H9 (cell line): ENCODE data around the gene ZPR1. TPM values are rescaled to one million over a fixed set of nuclear protein-coding genes. Genes with fewer than 3 reads are reported as not detected.

Experiments
- DNase-seq: peaks from one replicate; pipeline ENCODE4 v3.0.0-alpha.2; 2017
- H2AFZ ChIP-seq: one replicate; pipeline ENCODE4 v1.6.1; 2013; ENCODE audit warnings: mild to moderate bottlenecking, low read length, control low read depth, moderate library complexity
- H2AK5ac ChIP-seq: 2 replicates; pipeline ENCODE4 v1.6.1; 2013; ENCODE audit warnings: low read length, control low read depth, mixed read lengths; ENCODE audit not compliant: insufficient read length
- H2BK120ac ChIP-seq: one replicate; pipeline ENCODE4 v1.6.1; 2013; ENCODE audit warnings: low read depth, mild to moderate bottlenecking, low read length, control low read depth, inconsistent platforms; ENCODE audit not compliant: poor library complexity, severe bottlenecking
- H2BK12ac ChIP-seq: 2 replicates; pipeline ENCODE4 v1.6.1; 2013; ENCODE audit warnings: low read length, control low read depth, mixed read lengths, low read depth; ENCODE audit not compliant: insufficient read length
- H2BK15ac ChIP-seq: 2 replicates; pipeline ENCODE4 v1.6.1; 2013; ENCODE audit warnings: low read depth, low read length, control low read depth
- H2BK20ac ChIP-seq: one replicate; pipeline ENCODE4 v1.6.1; 2013; ENCODE audit warnings: low read depth, mild to moderate bottlenecking, low read length, control low read depth, inconsistent platforms; ENCODE audit not compliant: poor library complexity, severe bottlenecking
- H2BK5ac ChIP-seq: 2 replicates; pipeline ENCODE4 v1.6.1; 2013; ENCODE audit warnings: low read length, control low read depth, mixed read lengths; ENCODE audit not compliant: insufficient read length
- H3K14ac ChIP-seq: 2 replicates; pipeline ENCODE4 v1.6.1; 2013; ENCODE audit warnings: low read length, control low read depth; ENCODE audit not compliant: insufficient read depth
- H3K18ac ChIP-seq: 2 replicates; pipeline ENCODE4 v1.6.1; 2013; ENCODE audit warnings: low read depth, mild to moderate bottlenecking, mixed read lengths, low read length, control low read depth; ENCODE audit not compliant: insufficient read length
- H3K23ac ChIP-seq: 2 replicates; pipeline ENCODE4 v1.6.1; 2013; ENCODE audit warnings: low read length, control low read depth, mixed read lengths, low read depth; ENCODE audit not compliant: insufficient read length
- H3K23me2 ChIP-seq: 2 replicates; pipeline ENCODE4 v1.6.1; 2013; ENCODE audit warnings: low read depth, mild to moderate bottlenecking, mixed read lengths, low read length, control low read depth; ENCODE audit not compliant: insufficient read length, poor library complexity, severe bottlenecking
- H3K27ac ChIP-seq: 2 replicates; pipeline ENCODE4 v1.5.1; 2013; ENCODE audit warnings: low read length, control low read depth, mixed read lengths, low read depth; ENCODE audit not compliant: insufficient read length
- H3K27me3 ChIP-seq: 2 replicates; pipeline ENCODE4 v1.6.1; 2013; ENCODE audit warnings: low read length, control low read depth, inconsistent platforms; ENCODE audit not compliant: insufficient read depth
- H3K4ac ChIP-seq: 2 replicates; pipeline ENCODE4 v1.6.1; 2013; ENCODE audit warnings: low read depth, mild to moderate bottlenecking, control low read depth, inconsistent platforms, low read length, moderate library complexity
- H3K4me1 ChIP-seq: 2 replicates; pipeline ENCODE4 v1.6.1; 2013; ENCODE audit warnings: low read length, control low read depth, inconsistent platforms; ENCODE audit not compliant: insufficient read depth
- H3K4me2 ChIP-seq: 2 replicates; pipeline ENCODE4 v1.6.1; 2013; ENCODE audit warnings: low read length, control low read depth, mixed read lengths; ENCODE audit not compliant: insufficient read length, insufficient read depth
- H3K56ac ChIP-seq: 2 replicates; pipeline ENCODE4 v1.6.1; 2013; ENCODE audit warnings: low read depth, mild to moderate bottlenecking, mixed read lengths, low read length, control low read depth; ENCODE audit not compliant: insufficient read length
- H3K79me1 ChIP-seq: 2 replicates; pipeline ENCODE4 v1.6.1; 2013; ENCODE audit warnings: low read depth, mild to moderate bottlenecking, moderate library complexity, low read length, control low read depth, inconsistent platforms; ENCODE audit not compliant: insufficient read depth, poor library complexity, severe bottlenecking
- H3K79me2 ChIP-seq: 2 replicates; pipeline ENCODE4 v1.6.1; 2013; ENCODE audit warnings: low read length, control low read depth, inconsistent platforms; ENCODE audit not compliant: insufficient read depth
- H3K9ac ChIP-seq: 2 replicates; pipeline ENCODE4 v1.6.1; 2013; ENCODE audit warnings: low read length, control low read depth, mixed read lengths; ENCODE audit not compliant: insufficient read length; ENCODE audit errors: extremely low read depth
- H3K9me3 ChIP-seq: one replicate; pipeline ENCODE4 v1.6.1; 2013; ENCODE audit warnings: low read depth, low read length, inconsistent platforms; ENCODE audit not compliant: control insufficient read depth
- H3T11ph ChIP-seq: one replicate; pipeline ENCODE4 v1.6.1; 2013; ENCODE audit warnings: mild to moderate bottlenecking, low read length, control low read depth, inconsistent platforms
- H4K20me1 ChIP-seq: one replicate; pipeline ENCODE4 v1.6.1; 2013; ENCODE audit not compliant: control insufficient read depth, insufficient read length, insufficient read depth
- H4K5ac ChIP-seq: 2 replicates; pipeline ENCODE4 v1.6.1; 2013; ENCODE audit warnings: low read depth, mild to moderate bottlenecking, mixed read lengths, low read length, control low read depth; ENCODE audit not compliant: insufficient read length
- H4K8ac ChIP-seq: replicated peaks from 2 replicates; pipeline ENCODE4 v1.6.1; 2013; ENCODE audit warnings: low read length, control low read depth, mixed read lengths, low read depth; ENCODE audit not compliant: insufficient read length
- H4K91ac ChIP-seq: 2 replicates; pipeline ENCODE4 v1.6.1; 2013; ENCODE audit warnings: low read depth, mild to moderate bottlenecking, moderate library complexity, mixed read lengths, low read length, control low read depth; ENCODE audit not compliant: insufficient read length
- H3K27ac Mint-ChIP-seq, 3 experiments: 2 replicates in 2 of 3; 3 replicates in 1 of 3; pipeline ENCODE4 v1.8.0; 2020 to 2021; ENCODE audit warnings: mixed read lengths in 3 of 3, mild to moderate bottlenecking in 1 of 3, moderate library complexity in 1 of 3
- H3K27me3 Mint-ChIP-seq: 2 replicates; pipeline ENCODE4 v1.8.0; 2021; ENCODE audit warnings: low read depth, mild to moderate bottlenecking, moderate library complexity, mixed read lengths
- H3K36me3 Mint-ChIP-seq, 3 experiments: 2 replicates in 2 of 3; 3 replicates in 1 of 3; pipeline ENCODE4 v1.8.0; 2020 to 2021; ENCODE audit warnings: low read depth in 3 of 3, mixed read lengths in 3 of 3; ENCODE audit not compliant: insufficient read depth in 1 of 3
- H3K4me1 Mint-ChIP-seq, 2 experiments: 2 replicates each; pipeline ENCODE4 v1.8.0; 2020; ENCODE audit warnings: mixed read lengths in 2 of 2
- H3K4me3 Mint-ChIP-seq, 2 experiments: 2 replicates in 1 of 2; 3 replicates in 1 of 2; pipeline ENCODE4 v1.8.0; 2020 to 2021; ENCODE audit warnings: mild to moderate bottlenecking in 2 of 2, mixed read lengths in 2 of 2, moderate library complexity in 1 of 2
- H3K9me3 Mint-ChIP-seq, 2 experiments: 2 replicates in 1 of 2; 3 replicates in 1 of 2; pipeline ENCODE4 v1.8.0; 2020; ENCODE audit warnings: mild to moderate bottlenecking in 2 of 2, mixed read lengths in 2 of 2, moderate library complexity in 1 of 2
- WGBS: extraction: QIAGEN DNeasy Blood & Tissue Kit; methylation state at CpG from one replicate; pipeline ENCODE4 v1.1.7; 2013; ENCODE audit warnings: missing lambda C conversion rate, low lambda C conversion rate, mixed read lengths; ENCODE audit not compliant: insufficient read length; ENCODE audit errors: extremely low coverage; 5-methylcytosine and 5-hydroxymethylcytosine counted together
- total RNA-seq: library from RNA; stranded (reverse); gene quantifications from 2 replicates; pipeline ENCODE4 v1.2.1, GENCODE V29; 2021
- TF ChIP-seq, protein P1 (sequence below): fragments of 200-600 bp; sonication (generic); conservative IDR thresholded peaks from 3 replicates; pipeline ENCODE4 v1.8.0; 2021; ENCODE audit warnings: antibody characterized with exemption, mild to moderate bottlenecking

The ZPR1 gene
- total RNA-seq, 1 experiment from 2014 or later = 82.0 TPM

DNA sequence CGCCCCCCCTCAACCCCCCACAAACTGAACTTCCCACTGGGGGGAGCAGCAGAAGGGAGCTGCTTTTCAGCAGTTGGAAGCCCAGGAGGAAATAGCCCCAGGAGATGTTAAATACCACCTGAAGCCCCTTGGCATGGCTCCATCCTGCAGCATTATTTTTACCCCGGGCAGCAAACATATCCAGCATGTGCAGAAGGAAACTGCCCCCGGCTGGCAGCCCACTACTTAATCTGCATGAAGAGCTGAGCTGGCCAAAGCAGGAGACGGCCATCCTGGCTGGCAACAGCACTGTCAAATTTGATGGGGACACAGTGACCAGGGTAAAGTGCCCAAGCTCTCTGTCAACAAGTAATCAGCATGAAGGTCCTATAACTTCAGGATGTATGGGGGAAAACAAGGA, 47.1 kb downstream of the ZPR1 start:
- Histone ChIP-seq H3K56ac (no peak overlapping the region), H3K9ac (no peak overlapping the region), H3K79me2 (no peaks in the 10 kb centered on the region), H4K20me1 (no peaks in the 10 kb centered on the region), H2BK12ac (no peak overlapping the region), H3K18ac (no peak overlapping the region), H2BK15ac (no peak overlapping the region), H4K91ac (no peak overlapping the region), H3K27me3 (no peaks in the 10 kb centered on the region), H2BK20ac (no peak overlapping the region), H3K23me2 (no peaks in the 10 kb centered on the region), H2AK5ac (no peak overlapping the region), H3K23ac (no peak overlapping the region), H2BK120ac (no peak overlapping the region), H3K79me1 (no peaks in the 10 kb centered on the region), H3K4me1 (peaks cover 5% of the 10 kb centered on the region; the same call in 1 of the 2 replicates), H2BK5ac (no peak overlapping the region), H4K8ac (no peak overlapping the region), H3K14ac (no peak overlapping the region), H3K4me2 (no peak overlapping the region), H3K9me3 (no peaks in the 10 kb centered on the region), H3K4ac (no peak overlapping the region), H2AFZ (no peak overlapping the region), H3K27ac (no peak overlapping the region), H3T11ph (no peak overlapping the region), H4K5ac (no peak overlapping the region)
- TF ChIP-seq, protein P1, sequence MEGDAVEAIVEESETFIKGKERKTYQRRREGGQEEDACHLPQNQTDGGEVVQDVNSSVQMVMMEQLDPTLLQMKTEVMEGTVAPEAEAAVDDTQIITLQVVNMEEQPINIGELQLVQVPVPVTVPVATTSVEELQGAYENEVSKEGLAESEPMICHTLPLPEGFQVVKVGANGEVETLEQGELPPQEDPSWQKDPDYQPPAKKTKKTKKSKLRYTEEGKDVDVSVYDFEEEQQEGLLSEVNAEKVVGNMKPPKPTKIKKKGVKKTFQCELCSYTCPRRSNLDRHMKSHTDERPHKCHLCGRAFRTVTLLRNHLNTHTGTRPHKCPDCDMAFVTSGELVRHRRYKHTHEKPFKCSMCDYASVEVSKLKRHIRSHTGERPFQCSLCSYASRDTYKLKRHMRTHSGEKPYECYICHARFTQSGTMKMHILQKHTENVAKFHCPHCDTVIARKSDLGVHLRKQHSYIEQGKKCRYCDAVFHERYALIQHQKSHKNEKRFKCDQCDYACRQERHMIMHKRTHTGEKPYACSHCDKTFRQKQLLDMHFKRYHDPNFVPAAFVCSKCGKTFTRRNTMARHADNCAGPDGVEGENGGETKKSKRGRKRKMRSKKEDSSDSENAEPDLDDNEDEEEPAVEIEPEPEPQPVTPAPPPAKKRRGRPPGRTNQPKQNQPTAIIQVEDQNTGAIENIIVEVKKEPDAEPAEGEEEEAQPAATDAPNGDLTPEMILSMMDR = no peak
- Mint-ChIP-seq H3K36me3 (peaks cover 0 to 3% (median 0%) of the 10 kb centered on the region in 3 experiments; a peak in 1 of 7 replicates), H3K27me3 (no peaks in the 10 kb centered on the region), H3K4me3 (no peak overlapping the region), H3K27ac (no peak overlapping the region; a peak in 1 of 7 replicates), H3K4me1 (peaks cover 9 to 22% of the 10 kb centered on the region in 2 experiments), H3K9me3 (no peaks in the 10 kb centered on the region)
- DNase-seq = no peak
- WGBS = no CpG with 5 or more reads among the region's 4 CpGs
